Measurements from ENCODE around the gene ZBTB7C. TPM values are rescaled to one million over a fixed set of nuclear protein-coding genes. Genes with fewer than 3 reads are reported as not detected.

Gene ZBTB7C
- total and polyA plus RNA-seq, 2 of the 4 experiments (the other 2 are of a cell fraction): not detected

DNA sequence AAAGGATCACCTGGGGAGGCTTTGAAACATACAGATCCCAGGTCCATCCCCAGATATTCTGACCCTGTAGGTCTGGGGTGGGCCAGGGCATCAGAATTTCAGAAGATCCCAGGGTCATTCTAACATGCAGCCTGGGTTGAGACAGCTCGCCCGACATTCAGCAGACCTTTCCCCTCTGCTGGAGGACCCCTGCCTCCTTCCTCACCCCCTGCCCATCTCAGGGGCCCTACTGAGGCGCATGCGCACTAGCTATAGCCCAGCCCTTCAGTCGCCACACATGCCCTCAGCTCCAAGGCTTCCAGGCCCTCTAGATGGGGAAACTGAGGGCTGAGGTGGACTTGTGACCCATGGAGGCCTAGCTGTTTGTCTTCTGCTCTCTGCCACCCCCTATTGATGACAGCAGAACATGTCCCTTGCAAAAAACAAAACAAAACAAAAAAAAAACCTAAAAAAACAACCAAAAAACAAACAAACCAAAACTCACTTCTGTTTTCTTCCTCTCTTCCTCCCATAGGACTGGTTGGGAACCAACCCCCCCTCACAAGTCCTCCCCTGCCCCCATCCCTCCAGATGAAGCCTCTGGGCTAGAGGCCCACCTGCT lies 91.3 kb downstream of the ZBTB7C start:
- Histone ChIP-seq H3K4me1 (ENCODE audit: control insufficient read depth, insufficient read depth, low read length) (no peaks in the 10 kb centered on the region), H3K18ac (ENCODE audit: low read depth, low read length) (no peak overlapping the region), H3K79me1 (ENCODE audit: low read depth in 1 of 2, low read length in 2 of 2) (no peaks in the 10 kb centered on the region), H4K20me1 (ENCODE audit: insufficient read depth, low read length) (no peaks in the 10 kb centered on the region), H3K14ac (replicated peaks; ENCODE audit: low read depth, low read length) (no peak overlapping the region), H3K56ac (ENCODE audit: extremely low read depth, insufficient read depth, low read length) (no peak overlapping the region), H3K36me3 (ENCODE audit: control insufficient read depth, insufficient read depth, low read length) (no peaks in the 10 kb centered on the region), H3K27me3 (ENCODE audit: control insufficient read depth, insufficient read depth, low read length) (peaks cover 17% of the 10 kb centered on the region), H2BK15ac (ENCODE audit: low read depth, low read length) (no peak overlapping the region), H3K4me3 (ENCODE audit: insufficient read depth, low read depth, low read length) (no peak overlapping the region), H3K9me1 (ENCODE audit: insufficient read depth, low read length) (no peaks in the 10 kb centered on the region), H3K23ac (ENCODE audit: low read depth, low read length) (no peak overlapping the region), H2AK9ac (replicated peaks; ENCODE audit: low read depth, low read length, poor library complexity) (no peak overlapping the region), H4K5ac (ENCODE audit: low read depth, low read length) (no peak overlapping the region), H2AK5ac (ENCODE audit: low read depth, low read length) (no peak overlapping the region), H2BK120ac (ENCODE audit: low read depth, low read length) (no peak overlapping the region), H4K91ac (ENCODE audit: insufficient read depth, low read depth, low read length) (no peak overlapping the region), H3K9ac (ENCODE audit: low read depth, low read length) (no peak overlapping the region), H4K8ac (ENCODE audit: low read depth in 2 of 2, low read length in 2 of 2) (no peak overlapping the region), H3K4ac (ENCODE audit: low read depth, low read length) (no peak overlapping the region), H3K4me2 (ENCODE audit: low read depth, low read length) (no peak overlapping the region), H2BK5ac (ENCODE audit: low read depth, low read length, poor library complexity, severe bottlenecking) (no peak overlapping the region), H2BK20ac (ENCODE audit: low read depth, low read length) (no peak overlapping the region), H3K27ac (ENCODE audit: insufficient read depth, low read length) (no peak overlapping the region), H2AFZ (replicated peaks; ENCODE audit: low read length, poor library complexity) (no peak overlapping the region), H3K9me3 (ENCODE audit: control insufficient read depth, insufficient read depth, low read length) (no peaks in the 10 kb centered on the region)
- ATAC-seq (ENCODE audit: low read depth) (no peak), DNase-seq (no peak)
- ChIA-PET POLR2A (ENCODE audit: unreplicated experiment) (no interaction called here), CTCF (no interaction called here)
- in situ Hi-C loops (cut with MboI; ENCODE audit: low sequenced_read_pairs): no loop called here
- dilution Hi-C loops (cut with HindIII; ENCODE audit: low sequenced_read_pairs, unreplicated experiment): no loop called here
- no CpG with 5 or more reads among the region's 5 CpGs for WGBS, 2 experiments (ENCODE audit: extremely low coverage in 2 of 2, insufficient read length in 1 of 2)
- no TSS peak for BruUV-seq (replicated peaks)
- TF ChIP-seq FOS (IDR thresholded peaks at IDR 0.05; ENCODE audit: low read depth, low read length): no peak
- TF ChIP-seq CHD1 (IDR thresholded peaks at IDR 0.05; ENCODE audit: low read depth, low read length): no peak
- no peak for TF ChIP-seq NFE2L2 (IDR thresholded peaks at IDR 0.05; ENCODE audit: low read depth, low read length)
- no peak for TF ChIP-seq BHLHE40 (IDR thresholded peaks at IDR 0.05; ENCODE audit: low read depth, low read length)
- no peak for TF ChIP-seq RFX5 (IDR thresholded peaks at IDR 0.05; ENCODE audit: low read depth, low read length)
- TF ChIP-seq MAZ (IDR thresholded peaks at IDR 0.05; ENCODE audit: borderline replicate concordance, low read depth, low read length): no peak
- TF ChIP-seq, protein P1, sequence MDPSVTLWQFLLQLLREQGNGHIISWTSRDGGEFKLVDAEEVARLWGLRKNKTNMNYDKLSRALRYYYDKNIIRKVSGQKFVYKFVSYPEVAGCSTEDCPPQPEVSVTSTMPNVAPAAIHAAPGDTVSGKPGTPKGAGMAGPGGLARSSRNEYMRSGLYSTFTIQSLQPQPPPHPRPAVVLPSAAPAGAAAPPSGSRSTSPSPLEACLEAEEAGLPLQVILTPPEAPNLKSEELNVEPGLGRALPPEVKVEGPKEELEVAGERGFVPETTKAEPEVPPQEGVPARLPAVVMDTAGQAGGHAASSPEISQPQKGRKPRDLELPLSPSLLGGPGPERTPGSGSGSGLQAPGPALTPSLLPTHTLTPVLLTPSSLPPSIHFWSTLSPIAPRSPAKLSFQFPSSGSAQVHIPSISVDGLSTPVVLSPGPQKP (IDR thresholded peaks at IDR 0.05; ENCODE audit: borderline replicate concordance, low read depth, low read length): no peak
- TF ChIP-seq RAD21 (IDR thresholded peaks at IDR 0.05; ENCODE audit: low read length): no peak
- TF ChIP-seq, protein P2, sequence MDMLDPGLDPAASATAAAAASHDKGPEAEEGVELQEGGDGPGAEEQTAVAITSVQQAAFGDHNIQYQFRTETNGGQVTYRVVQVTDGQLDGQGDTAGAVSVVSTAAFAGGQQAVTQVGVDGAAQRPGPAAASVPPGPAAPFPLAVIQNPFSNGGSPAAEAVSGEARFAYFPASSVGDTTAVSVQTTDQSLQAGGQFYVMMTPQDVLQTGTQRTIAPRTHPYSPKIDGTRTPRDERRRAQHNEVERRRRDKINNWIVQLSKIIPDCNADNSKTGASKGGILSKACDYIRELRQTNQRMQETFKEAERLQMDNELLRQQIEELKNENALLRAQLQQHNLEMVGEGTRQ (IDR thresholded peaks at IDR 0.05; ENCODE audit: low read depth, low read length): no peak
- TF ChIP-seq POLR2A (IDR thresholded peaks at IDR 0.05; ENCODE audit: low read depth, low read length): no peak
- no peak for TF ChIP-seq MAFK (IDR thresholded peaks at IDR 0.05; ENCODE audit: low read depth, low read length)
- no peak for TF ChIP-seq CEBPB (IDR thresholded peaks at IDR 0.05; ENCODE audit: low read depth, low read length)
- no peak for TF ChIP-seq SMC3 (IDR thresholded peaks at IDR 0.05; ENCODE audit: low read depth, low read length)
- TF ChIP-seq, protein P3, sequence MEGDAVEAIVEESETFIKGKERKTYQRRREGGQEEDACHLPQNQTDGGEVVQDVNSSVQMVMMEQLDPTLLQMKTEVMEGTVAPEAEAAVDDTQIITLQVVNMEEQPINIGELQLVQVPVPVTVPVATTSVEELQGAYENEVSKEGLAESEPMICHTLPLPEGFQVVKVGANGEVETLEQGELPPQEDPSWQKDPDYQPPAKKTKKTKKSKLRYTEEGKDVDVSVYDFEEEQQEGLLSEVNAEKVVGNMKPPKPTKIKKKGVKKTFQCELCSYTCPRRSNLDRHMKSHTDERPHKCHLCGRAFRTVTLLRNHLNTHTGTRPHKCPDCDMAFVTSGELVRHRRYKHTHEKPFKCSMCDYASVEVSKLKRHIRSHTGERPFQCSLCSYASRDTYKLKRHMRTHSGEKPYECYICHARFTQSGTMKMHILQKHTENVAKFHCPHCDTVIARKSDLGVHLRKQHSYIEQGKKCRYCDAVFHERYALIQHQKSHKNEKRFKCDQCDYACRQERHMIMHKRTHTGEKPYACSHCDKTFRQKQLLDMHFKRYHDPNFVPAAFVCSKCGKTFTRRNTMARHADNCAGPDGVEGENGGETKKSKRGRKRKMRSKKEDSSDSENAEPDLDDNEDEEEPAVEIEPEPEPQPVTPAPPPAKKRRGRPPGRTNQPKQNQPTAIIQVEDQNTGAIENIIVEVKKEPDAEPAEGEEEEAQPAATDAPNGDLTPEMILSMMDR (conservative IDR thresholded peaks at IDR 0.05; ENCODE audit: low read depth, low read length): no peak
- intact Hi-C loops (cut with micrococcal nuclease): no loop called here
